HEK293 (cell line): ENCODE results near the gene SYT2.
"Not testable (repeated sequence)": the region's sequence is repeated elsewhere in the genome, so short reads cannot be mapped to it uniquely, and the experiment has no call there.

ENCODE experiments used
- CTCF ChIA-PET: fragments of 350-600 bp; formaldehyde crosslinking; extraction: SDS; loops from one replicate; lab custom pipeline; 2021; ENCODE audit warnings: antibody characterized with exemption; lab: Yijun Ruan, JAX
- POLR2A ChIA-PET: fragments of 300-600 bp; formaldehyde crosslinking; extraction: SDS; loops from one replicate; lab custom pipeline; 2020; ENCODE audit warnings: antibody characterized with exemption, inconsistent platforms; lab: Yijun Ruan, JAX
- H3K27ac ChIP-seq: fragments of 200-500 bp; sonication (Bioruptor generic); 2 replicates; pipeline ENCODE4 v1.5.1; 2014; ENCODE audit warnings: low read depth, low read length, control low read depth, inconsistent platforms; ENCODE audit errors: extremely low read depth
- H3K36me3 ChIP-seq, 2 experiments: fragments of 200-500 bp in 1 of 2; sonication (Bioruptor generic) in 1 of 2; 1 replicate in 1 of 2; 2 replicates in 1 of 2; pipeline ENCODE4 v1.5.1; 2014 to 2017; ENCODE audit warnings: inconsistent platforms in 2 of 2, low read length in 2 of 2; ENCODE audit not compliant: control insufficient read depth in 2 of 2, insufficient read depth in 1 of 2
- H3K4me1 ChIP-seq: fragments of 200-500 bp; sonication (Bioruptor generic); 2 replicates; pipeline ENCODE4 v1.5.1; 2014; ENCODE audit warnings: mild to moderate bottlenecking, low read length, inconsistent platforms; ENCODE audit not compliant: control insufficient read depth, insufficient read depth
- H3K4me3 ChIP-seq: 2 replicates; pipeline ENCODE4 v1.5.1; 2011; ENCODE audit warnings: low read depth, mild to moderate bottlenecking, control low read depth, low read length, moderate library complexity
- H3K9me3 ChIP-seq: fragments of 200-500 bp; sonication (Bioruptor generic); 2 replicates; pipeline ENCODE4 v1.5.1; 2014; ENCODE audit warnings: low read depth, low read length, inconsistent platforms; ENCODE audit not compliant: control insufficient read depth, insufficient read depth
- ATF2 ChIP-seq: fragments of 450-650 bp; formaldehyde crosslinking; IDR thresholded peaks from 2 replicates; pipeline ENCODE4 v1.5.1; 2016; ENCODE audit warnings: missing biosample characterization, missing genetic modification characterization, low read depth
- HOXD13 ChIP-seq: sonication (generic); formaldehyde crosslinking; IDR thresholded peaks from 2 replicates; pipeline ENCODE4 v1.8.0; 2022; ENCODE audit warnings: missing genetic modification reagents, borderline replicate concordance
- INSM2 ChIP-seq: fragments of 450-650 bp; formaldehyde crosslinking; IDR thresholded peaks from 2 replicates; pipeline ENCODE4 v1.5.1; 2016; ENCODE audit warnings: missing biosample characterization, missing genetic modification characterization
- PBX3 ChIP-seq: sonication (generic); formaldehyde crosslinking; IDR thresholded peaks from 2 replicates; pipeline ENCODE4 v1.8.1; 2022; ENCODE audit warnings: mild to moderate bottlenecking, moderate library complexity, missing genetic modification reagents
- PRDM1 ChIP-seq: fragments of 450-650 bp; formaldehyde crosslinking; IDR thresholded peaks from 2 replicates; pipeline ENCODE4; 2016; ENCODE audit warnings: missing biosample characterization, missing genetic modification characterization
- REPIN1 ChIP-seq: fragments of 450-650 bp; formaldehyde crosslinking; IDR thresholded peaks from 2 replicates; pipeline ENCODE4 v1.5.1; 2017; ENCODE audit warnings: missing biosample characterization, missing genetic modification characterization, low read depth
- REST ChIP-seq: fragments of 450-650 bp; formaldehyde crosslinking; IDR thresholded peaks from 2 replicates; pipeline ENCODE4 v1.5.1; 2016; ENCODE audit warnings: missing biosample characterization, missing genetic modification characterization
- ZBTB17 ChIP-seq: fragments of 450-650 bp; formaldehyde crosslinking; IDR thresholded peaks from 2 replicates; pipeline ENCODE4 v1.5.1; 2016; ENCODE audit warnings: missing biosample characterization, missing genetic modification characterization
- ZBTB26 ChIP-seq: fragments of 450-650 bp; formaldehyde crosslinking; optimal IDR thresholded peaks from 2 replicates; pipeline ENCODE3; 2016; ENCODE audit warnings: missing biosample characterization, mild to moderate bottlenecking, missing genetic modification characterization
- ZFP41 ChIP-seq: fragments of 450-650 bp; formaldehyde crosslinking; IDR thresholded peaks from 2 replicates; pipeline ENCODE4 v1.5.1; 2016; ENCODE audit warnings: missing biosample characterization, missing genetic modification characterization, borderline replicate concordance
- ZFP69B ChIP-seq: fragments of 450-650 bp; formaldehyde crosslinking; IDR thresholded peaks from 2 replicates; pipeline ENCODE4 v1.5.1; 2016; ENCODE audit warnings: missing biosample characterization, missing genetic modification characterization
- ZNF175 ChIP-seq: fragments of 450-650 bp; formaldehyde crosslinking; IDR thresholded peaks from 2 replicates; pipeline ENCODE4 v1.5.1; 2016; ENCODE audit warnings: missing biosample characterization, missing genetic modification characterization
- ZNF26 ChIP-seq: fragments of 450-650 bp; formaldehyde crosslinking; IDR thresholded peaks from 2 replicates; pipeline ENCODE4 v1.5.1; 2016; ENCODE audit warnings: missing biosample characterization, missing genetic modification characterization
- ZNF266 ChIP-seq: fragments of 450-650 bp; formaldehyde crosslinking; IDR thresholded peaks from 2 replicates; pipeline ENCODE4 v1.5.1; 2016; ENCODE audit warnings: missing biosample characterization, missing genetic modification characterization, low read depth
- ZNF423 ChIP-seq: fragments of 450-650 bp; formaldehyde crosslinking; IDR thresholded peaks from 2 replicates; pipeline ENCODE4 v1.5.1; 2016; ENCODE audit warnings: missing biosample characterization, missing genetic modification characterization
- ZNF501 ChIP-seq: fragments of 450-650 bp; formaldehyde crosslinking; IDR thresholded peaks from 2 replicates; pipeline ENCODE4 v1.5.1; 2016; ENCODE audit warnings: missing biosample characterization, missing genetic modification characterization
- ZNF707 ChIP-seq: fragments of 450-650 bp; formaldehyde crosslinking; IDR thresholded peaks from 2 replicates; pipeline ENCODE4 v1.5.1; 2016; ENCODE audit warnings: missing biosample characterization, missing genetic modification characterization

Gene SYT2

GRCh38 chr1:202639500-202639899 lies 70.8 kb downstream of the SYT2 start:
- H3K4me1 ChIP-seq = no peaks in the 10 kb centered on the region; the same call in 1 of the 2 replicates
- H3K27ac ChIP-seq = no peak overlapping the region
- no peaks in the 10 kb centered on the region for H3K36me3 ChIP-seq
- H3K9me3 ChIP-seq = no peaks in the 10 kb centered on the region
- TF ChIP-seq ZNF423 (tag by site-specific recombination) (no peak), ATF2 (tag by site-specific recombination) (no peak), ZNF501 (tag by site-specific recombination) (no peak), HOXD13 (CRISPR knock-in tag) (no peak), ZNF175 (no peak), PBX3 (CRISPR knock-in tag) (no peak), ZBTB17 (tag by site-specific recombination) (no peak), ZBTB26 (tag by site-specific recombination) (no peak), PRDM1 (tag by site-specific recombination) (no peak), ZNF26 (no peak), REST (tag by site-specific recombination) (no peak), ZFP41 (tag by site-specific recombination) (no peak), REPIN1 (tag by site-specific recombination) (no peak), ZNF707 (tag by site-specific recombination) (no peak), INSM2 (no peak), ZNF266 (tag by site-specific recombination) (no peak), ZFP69B (no peak)
- ChIA-PET POLR2A (no interaction called here), CTCF (no interaction called here)
- H3K4me3 ChIP-seq = no peak overlapping the region

GRCh38 chr1:202638701-202639305 lies 71.5 kb downstream of the SYT2 start:
- CTCF ChIA-PET = interaction anchor here (0.9 kb wide), 1 partner anchor 8 kb away, joined by 4 read pairs; no protein-coding TSS in a partner anchor
- H3K27ac ChIP-seq, H3K36me3 ChIP-seq, POLR2A ChIA-PET, H3K4me1 ChIP-seq, H3K9me3 ChIP-seq, H3K4me3 ChIP-seq: not testable (repeated sequence)
